ENCODE data around the gene MTHFR.

MTHFR gene

GRCh38 chr1:11841245-11842153 lies 35.7 kb upstream of the MTHFR start:
- TF ChIP-seq TAF1 (IDR thresholded peaks at IDR 0.05; ENCODE audit: borderline replicate concordance, insufficient read depth, low read length) (no peak), FOXP2 (optimal IDR thresholded peaks at IDR 0.05; ENCODE audit: borderline replicate concordance, extremely low read depth, extremely low read length, insufficient read depth) (no peak), SIN3A (IDR thresholded peaks at IDR 0.05; ENCODE audit: borderline replicate concordance, insufficient read depth, low read length) (no peak), POLR2AphosphoS5 (IDR thresholded peaks at IDR 0.05; ENCODE audit: low read depth, low read length) (no peak)
- TF ChIP-seq, protein P1, sequence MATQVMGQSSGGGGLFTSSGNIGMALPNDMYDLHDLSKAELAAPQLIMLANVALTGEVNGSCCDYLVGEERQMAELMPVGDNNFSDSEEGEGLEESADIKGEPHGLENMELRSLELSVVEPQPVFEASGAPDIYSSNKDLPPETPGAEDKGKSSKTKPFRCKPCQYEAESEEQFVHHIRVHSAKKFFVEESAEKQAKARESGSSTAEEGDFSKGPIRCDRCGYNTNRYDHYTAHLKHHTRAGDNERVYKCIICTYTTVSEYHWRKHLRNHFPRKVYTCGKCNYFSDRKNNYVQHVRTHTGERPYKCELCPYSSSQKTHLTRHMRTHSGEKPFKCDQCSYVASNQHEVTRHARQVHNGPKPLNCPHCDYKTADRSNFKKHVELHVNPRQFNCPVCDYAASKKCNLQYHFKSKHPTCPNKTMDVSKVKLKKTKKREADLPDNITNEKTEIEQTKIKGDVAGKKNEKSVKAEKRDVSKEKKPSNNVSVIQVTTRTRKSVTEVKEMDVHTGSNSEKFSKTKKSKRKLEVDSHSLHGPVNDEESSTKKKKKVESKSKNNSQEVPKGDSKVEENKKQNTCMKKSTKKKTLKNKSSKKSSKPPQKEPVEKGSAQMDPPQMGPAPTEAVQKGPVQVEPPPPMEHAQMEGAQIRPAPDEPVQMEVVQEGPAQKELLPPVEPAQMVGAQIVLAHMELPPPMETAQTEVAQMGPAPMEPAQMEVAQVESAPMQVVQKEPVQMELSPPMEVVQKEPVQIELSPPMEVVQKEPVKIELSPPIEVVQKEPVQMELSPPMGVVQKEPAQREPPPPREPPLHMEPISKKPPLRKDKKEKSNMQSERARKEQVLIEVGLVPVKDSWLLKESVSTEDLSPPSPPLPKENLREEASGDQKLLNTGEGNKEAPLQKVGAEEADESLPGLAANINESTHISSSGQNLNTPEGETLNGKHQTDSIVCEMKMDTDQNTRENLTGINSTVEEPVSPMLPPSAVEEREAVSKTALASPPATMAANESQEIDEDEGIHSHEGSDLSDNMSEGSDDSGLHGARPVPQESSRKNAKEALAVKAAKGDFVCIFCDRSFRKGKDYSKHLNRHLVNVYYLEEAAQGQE (IDR thresholded peaks at IDR 0.05; ENCODE audit: insufficient read depth in 1 of 2, low read depth in 2 of 2, low read length in 2 of 2): no peak

GRCh38 chr1:11839727-11840705 lies 34.3 kb upstream of the MTHFR start:
- no peak for TF ChIP-seq POLR2AphosphoS5 (IDR thresholded peaks at IDR 0.05; ENCODE audit: low read depth, low read length)
- TF ChIP-seq, protein P1 (IDR thresholded peaks at IDR 0.05; ENCODE audit: insufficient read depth in 1 of 2, low read depth in 2 of 2, low read length in 2 of 2): no peak
- no peak for TF ChIP-seq FOXP2 (optimal IDR thresholded peaks at IDR 0.05; ENCODE audit: borderline replicate concordance, extremely low read depth, extremely low read length, insufficient read depth)
- no peak for TF ChIP-seq SIN3A (IDR thresholded peaks at IDR 0.05; ENCODE audit: borderline replicate concordance, insufficient read depth, low read length)
- no peak for TF ChIP-seq TAF1 (IDR thresholded peaks at IDR 0.05; ENCODE audit: borderline replicate concordance, insufficient read depth, low read length)

GRCh38 chr1:11838349-11839272 lies 32.8 kb upstream of the MTHFR start:
- TF ChIP-seq, protein P1 (IDR thresholded peaks at IDR 0.05; ENCODE audit: insufficient read depth in 1 of 2, low read depth in 2 of 2, low read length in 2 of 2): peak in 1 of 2 experiments; percentile 54; a peak in 1 of 4 replicates
- TF ChIP-seq SIN3A (IDR thresholded peaks at IDR 0.05; ENCODE audit: borderline replicate concordance, insufficient read depth, low read length): no peak

DNA sequence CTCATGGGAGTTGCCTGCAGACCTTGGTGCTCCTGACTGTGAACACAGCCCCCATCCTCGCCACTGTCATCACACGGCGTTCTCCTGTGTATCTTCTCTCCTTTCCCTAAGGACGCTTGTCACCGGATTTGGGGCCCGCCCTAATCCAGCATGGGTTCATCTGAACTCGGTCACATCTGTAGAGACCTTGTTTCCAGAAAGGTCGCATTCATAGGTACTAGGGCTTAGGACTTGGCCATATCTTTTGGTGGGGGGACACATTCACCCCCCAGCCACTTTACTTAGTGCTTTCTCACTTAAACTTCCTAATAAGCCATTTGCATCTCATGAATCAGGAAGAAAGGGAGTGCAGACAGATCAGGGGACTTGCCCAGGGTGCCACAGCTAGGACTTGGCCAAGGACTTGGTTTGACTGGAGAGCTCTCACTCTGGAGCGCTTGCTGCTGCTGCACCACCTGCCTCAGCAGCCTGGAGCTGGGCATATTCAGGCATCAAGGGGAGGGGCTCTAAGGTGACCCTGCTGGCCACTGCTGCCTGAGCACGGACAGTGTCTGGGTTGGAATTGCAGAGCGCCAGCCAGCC lies 32.1 kb upstream of the MTHFR start:
- TF ChIP-seq POLR2AphosphoS5 (IDR thresholded peaks at IDR 0.05; ENCODE audit: low read depth, low read length): no peak
- no peak for TF ChIP-seq SIN3A (IDR thresholded peaks at IDR 0.05; ENCODE audit: borderline replicate concordance, insufficient read depth, low read length)
- TF ChIP-seq, protein P1 (IDR thresholded peaks at IDR 0.05; ENCODE audit: insufficient read depth in 1 of 2, low read depth in 2 of 2, low read length in 2 of 2): no peak
- TF ChIP-seq FOXP2 (optimal IDR thresholded peaks at IDR 0.05; ENCODE audit: borderline replicate concordance, extremely low read depth, extremely low read length, insufficient read depth): no peak
- TF ChIP-seq TAF1 (IDR thresholded peaks at IDR 0.05; ENCODE audit: borderline replicate concordance, insufficient read depth, low read length): no peak

Data from PFSK-1 (cell line).